Caco-2 (cell line): ENCODE results near the gene EME2. TPM values are rescaled to one million over a fixed set of nuclear protein-coding genes. Genes with fewer than 3 reads are reported as not detected.

Experiments used
- BruUV-seq: library from RNA; stranded (reverse); fragments of 400-500 nt; replicated peaks from 2 replicates; lab custom pipeline; 2021; lab: Mats Ljungman, UMichigan
- CTCF ChIA-PET: fragments of 300-600 bp; sonication (Branson Sonifier 250); formaldehyde crosslinking; loops from one replicate; lab custom pipeline; 2022; ENCODE audit warnings: antibody characterized with exemption; lab: Charles Lee
- POLR2A ChIA-PET: fragments of 300-600 bp; sonication (Branson Sonifier 250); formaldehyde crosslinking; loops from one replicate; lab custom pipeline; 2022; ENCODE audit warnings: antibody characterized with exemption; lab: Charles Lee
- DNase-seq, 2 experiments: peaks; one replicate each; pipeline versions ENCODE4 v3.0.0 to v3.0.0-alpha.2; 2020 to 2022
- H3K27me3 ChIP-seq: replicated peaks from 2 replicates; pipeline ENCODE4 v1.6.0; 2011; ENCODE audit warnings: low read length; ENCODE audit not compliant: control insufficient read depth, insufficient read depth
- H3K36me3 ChIP-seq: 2 replicates; pipeline ENCODE4 v1.5.1; 2011; ENCODE audit warnings: low read length; ENCODE audit not compliant: control insufficient read depth, insufficient read depth
- H3K4me1 ChIP-seq: fragments of 250-450 bp; sonication (Bioruptor Pico); 2 replicates; pipeline ENCODE4 v1.5.1; 2020; ENCODE audit warnings: mild to moderate bottlenecking
- H3K4me3 ChIP-seq: 2 replicates; pipeline ENCODE4 v1.5.1; 2011; ENCODE audit warnings: low read depth, mild to moderate bottlenecking, control low read depth, low read length
- H3K9me3 ChIP-seq: fragments of 250-450 bp; sonication (Bioruptor Pico); 2 replicates; pipeline ENCODE4 v1.5.1; 2020; ENCODE audit warnings: mild to moderate bottlenecking, moderate library complexity
- H3K27ac Mint-ChIP-seq: one replicate; pipeline ENCODE4 v1.8.0; 2022; ENCODE audit warnings: mixed read lengths; ENCODE audit not compliant: unreplicated experiment
- H3K27me3 Mint-ChIP-seq: one replicate; pipeline ENCODE4 v1.8.0; 2022; ENCODE audit warnings: mixed read lengths; ENCODE audit not compliant: insufficient read depth, unreplicated experiment
- H3K36me3 Mint-ChIP-seq: one replicate; pipeline ENCODE4 v1.8.0; 2022; ENCODE audit warnings: mild to moderate bottlenecking, mixed read lengths; ENCODE audit not compliant: insufficient read depth, unreplicated experiment
- H3K4me1 Mint-ChIP-seq: one replicate; pipeline ENCODE4 v1.8.0; 2022; ENCODE audit warnings: low read depth, mixed read lengths; ENCODE audit not compliant: unreplicated experiment
- H3K4me3 Mint-ChIP-seq: one replicate; pipeline ENCODE4 v1.8.0; 2022; ENCODE audit warnings: mild to moderate bottlenecking, moderate library complexity, mixed read lengths; ENCODE audit not compliant: unreplicated experiment
- H3K9me3 Mint-ChIP-seq: one replicate; pipeline ENCODE4 v1.8.0; 2022; ENCODE audit warnings: mixed read lengths; ENCODE audit not compliant: unreplicated experiment
- CTCF ChIP-seq, 2 experiments: fragments of 200-600 bp in 1 of 2; IDR thresholded peaks; 1 replicate in 1 of 2; 2 replicates in 1 of 2; pipeline versions ENCODE4 v1.5.1 to v1.8.0; 2011 to 2022; ENCODE audit warnings: antibody characterized with exemption in 1 of 2, control low read depth in 1 of 2, inconsistent platforms in 1 of 2, low read depth in 1 of 2, low read length in 1 of 2, mild to moderate bottlenecking in 1 of 2, moderate library complexity in 1 of 2; ENCODE audit not compliant: insufficient read depth in 1 of 2, severe bottlenecking in 1 of 2, unreplicated experiment in 1 of 2
- intact Hi-C: fragments of 100-400 bp; cut with micrococcal nuclease; formaldehyde crosslinking; loops from one replicate; pipeline ENCODE4 v1.10.0; 2022; ENCODE audit not compliant: unreplicated experiment
- total RNA-seq: library from RNA; stranded (reverse); gene quantifications from 2 replicates; pipeline ENCODE4 v1.2.3, GENCODE V29; 2022

EME2 gene
- total RNA-seq, 1 experiment from 2014 or later = 24.1 TPM

GRCh38 chr16:1790261-1790610 is 17.6 kb downstream of the EME2 start:
- ChIA-PET CTCF (no interaction called here), POLR2A (no interaction called here)
- Mint-ChIP-seq H3K4me1 (no peaks in the 10 kb centered on the region), H3K27ac (no peak overlapping the region), H3K36me3 (peaks cover 20% of the 10 kb centered on the region), H3K9me3 (no peaks in the 10 kb centered on the region), H3K27me3 (no peaks in the 10 kb centered on the region), H3K4me3 (no peak overlapping the region)
- intact Hi-C loops = no loop called here
- no peak for TF ChIP-seq CTCF (IDR thresholded peaks at IDR 0.05; ENCODE audit: insufficient read depth in 1 of 2, low read depth in 1 of 2, low read length in 1 of 2, severe bottlenecking in 1 of 2, unreplicated experiment in 1 of 2)
- Histone ChIP-seq H3K27me3 (no peaks in the 10 kb centered on the region), H3K9me3 (no peaks in the 10 kb centered on the region), H3K36me3 (no peaks in the 10 kb centered on the region), H3K4me3 (no peak overlapping the region), H3K4me1 (no peaks in the 10 kb centered on the region)
- BruUV-seq = no TSS peak
- no peak for DNase-seq

GRCh38 chr16:1790611-1791255 is 18.1 kb downstream of the EME2 start:
- no peak overlapping the region for H3K4me3 ChIP-seq
- Mint-ChIP-seq H3K27ac (no peak overlapping the region), H3K36me3 (peaks cover 19% of the 10 kb centered on the region), H3K27me3 (no peaks in the 10 kb centered on the region), H3K9me3 (no peaks in the 10 kb centered on the region), H3K4me3 (no peak overlapping the region), H3K4me1 (no peaks in the 10 kb centered on the region)
- H3K27me3 ChIP-seq = no peaks in the 10 kb centered on the region
- ChIA-PET POLR2A (no interaction called here), CTCF (no interaction called here)
- no peak for DNase-seq
- H3K4me1 ChIP-seq = no peaks in the 10 kb centered on the region
- H3K36me3 ChIP-seq = no peaks in the 10 kb centered on the region
- intact Hi-C loops = no loop called here
- no peak for TF ChIP-seq CTCF (IDR thresholded peaks at IDR 0.05; ENCODE audit: insufficient read depth in 1 of 2, low read depth in 1 of 2, low read length in 1 of 2, severe bottlenecking in 1 of 2, unreplicated experiment in 1 of 2)
- no TSS peak for BruUV-seq
- H3K9me3 ChIP-seq = no peaks in the 10 kb centered on the region

GRCh38 chr16:1791256-1791942 is 18.8 kb downstream of the EME2 start:
- CTCF ChIA-PET = no interaction called here
- POLR2A ChIA-PET = no interaction called here
- no peak for TF ChIP-seq CTCF (IDR thresholded peaks at IDR 0.05; ENCODE audit: insufficient read depth in 1 of 2, low read depth in 1 of 2, low read length in 1 of 2, severe bottlenecking in 1 of 2, unreplicated experiment in 1 of 2)
- no peak for DNase-seq
- BruUV-seq = no TSS peak
- no peak overlapping the region for H3K4me3 ChIP-seq
- Mint-ChIP-seq H3K4me3 (no peak overlapping the region), H3K9me3 (no peaks in the 10 kb centered on the region), H3K4me1 (no peaks in the 10 kb centered on the region), H3K27ac (no peak overlapping the region), H3K36me3 (peaks cover 19% of the 10 kb centered on the region), H3K27me3 (no peaks in the 10 kb centered on the region)
- intact Hi-C loops = no loop called here
- H3K9me3 ChIP-seq = no peaks in the 10 kb centered on the region
- H3K27me3 ChIP-seq = no peaks in the 10 kb centered on the region
- H3K4me1 ChIP-seq = no peaks in the 10 kb centered on the region
- H3K36me3 ChIP-seq = no peaks in the 10 kb centered on the region
